ENCODE measurements around the gene SUB1.

- TF ChIP-seq, protein P1, sequence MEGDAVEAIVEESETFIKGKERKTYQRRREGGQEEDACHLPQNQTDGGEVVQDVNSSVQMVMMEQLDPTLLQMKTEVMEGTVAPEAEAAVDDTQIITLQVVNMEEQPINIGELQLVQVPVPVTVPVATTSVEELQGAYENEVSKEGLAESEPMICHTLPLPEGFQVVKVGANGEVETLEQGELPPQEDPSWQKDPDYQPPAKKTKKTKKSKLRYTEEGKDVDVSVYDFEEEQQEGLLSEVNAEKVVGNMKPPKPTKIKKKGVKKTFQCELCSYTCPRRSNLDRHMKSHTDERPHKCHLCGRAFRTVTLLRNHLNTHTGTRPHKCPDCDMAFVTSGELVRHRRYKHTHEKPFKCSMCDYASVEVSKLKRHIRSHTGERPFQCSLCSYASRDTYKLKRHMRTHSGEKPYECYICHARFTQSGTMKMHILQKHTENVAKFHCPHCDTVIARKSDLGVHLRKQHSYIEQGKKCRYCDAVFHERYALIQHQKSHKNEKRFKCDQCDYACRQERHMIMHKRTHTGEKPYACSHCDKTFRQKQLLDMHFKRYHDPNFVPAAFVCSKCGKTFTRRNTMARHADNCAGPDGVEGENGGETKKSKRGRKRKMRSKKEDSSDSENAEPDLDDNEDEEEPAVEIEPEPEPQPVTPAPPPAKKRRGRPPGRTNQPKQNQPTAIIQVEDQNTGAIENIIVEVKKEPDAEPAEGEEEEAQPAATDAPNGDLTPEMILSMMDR (IDR thresholded peaks at IDR 0.05): no peak
- TF ChIP-seq SIN3A (IDR thresholded peaks at IDR 0.05; ENCODE audit: borderline replicate concordance, insufficient read depth, low read depth, low read length) (no peak), POLR2AphosphoS5 (IDR thresholded peaks at IDR 0.05; ENCODE audit: low read depth, low read length) (no peak), TCF7L2 (IDR thresholded peaks at IDR 0.05; ENCODE audit: low read depth, low read length) (no peak)
These were observed 21.7 kb upstream of the SUB1 start for GRCh38 chr5:32563614-32564013.
